ENCODE results near the gene SLC22A25.

DNA sequence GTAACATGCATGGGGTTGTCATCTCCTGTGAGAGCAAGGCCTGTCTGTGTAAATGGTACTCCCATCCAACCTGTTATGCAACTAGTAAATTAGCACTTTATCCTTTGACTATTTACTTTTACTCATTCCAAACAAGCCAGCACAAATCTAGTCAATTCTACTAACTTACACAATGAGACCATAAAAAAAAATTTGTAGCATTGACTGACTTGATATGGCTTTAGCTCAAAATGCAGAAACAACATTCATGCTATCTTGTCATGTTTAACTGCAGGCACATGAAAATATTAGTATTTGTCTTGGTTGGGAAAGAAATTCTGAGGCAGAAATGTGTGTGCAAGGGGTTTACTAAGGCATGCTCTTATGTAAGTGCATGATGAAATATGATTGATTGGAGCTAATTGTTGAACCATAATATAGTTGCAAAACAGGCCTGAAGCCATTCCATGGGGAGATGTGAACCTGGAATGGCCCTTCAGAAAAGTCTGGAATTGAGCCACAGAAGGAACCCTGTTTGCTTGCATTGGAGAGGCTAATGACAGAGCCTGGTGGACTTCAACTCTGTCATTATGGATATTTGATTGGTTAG, 2.5 kb downstream of the SLC22A25 start:
- TF ChIP-seq POLR2AphosphoS5 (IDR thresholded peaks at IDR 0.05): no peak
- TF ChIP-seq, protein P1, sequence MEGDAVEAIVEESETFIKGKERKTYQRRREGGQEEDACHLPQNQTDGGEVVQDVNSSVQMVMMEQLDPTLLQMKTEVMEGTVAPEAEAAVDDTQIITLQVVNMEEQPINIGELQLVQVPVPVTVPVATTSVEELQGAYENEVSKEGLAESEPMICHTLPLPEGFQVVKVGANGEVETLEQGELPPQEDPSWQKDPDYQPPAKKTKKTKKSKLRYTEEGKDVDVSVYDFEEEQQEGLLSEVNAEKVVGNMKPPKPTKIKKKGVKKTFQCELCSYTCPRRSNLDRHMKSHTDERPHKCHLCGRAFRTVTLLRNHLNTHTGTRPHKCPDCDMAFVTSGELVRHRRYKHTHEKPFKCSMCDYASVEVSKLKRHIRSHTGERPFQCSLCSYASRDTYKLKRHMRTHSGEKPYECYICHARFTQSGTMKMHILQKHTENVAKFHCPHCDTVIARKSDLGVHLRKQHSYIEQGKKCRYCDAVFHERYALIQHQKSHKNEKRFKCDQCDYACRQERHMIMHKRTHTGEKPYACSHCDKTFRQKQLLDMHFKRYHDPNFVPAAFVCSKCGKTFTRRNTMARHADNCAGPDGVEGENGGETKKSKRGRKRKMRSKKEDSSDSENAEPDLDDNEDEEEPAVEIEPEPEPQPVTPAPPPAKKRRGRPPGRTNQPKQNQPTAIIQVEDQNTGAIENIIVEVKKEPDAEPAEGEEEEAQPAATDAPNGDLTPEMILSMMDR (IDR thresholded peaks at IDR 0.05): no peak

Data from upper lobe of left lung (tissue), 4 donors.